ENCODE data around the gene EDN2.

DNA sequence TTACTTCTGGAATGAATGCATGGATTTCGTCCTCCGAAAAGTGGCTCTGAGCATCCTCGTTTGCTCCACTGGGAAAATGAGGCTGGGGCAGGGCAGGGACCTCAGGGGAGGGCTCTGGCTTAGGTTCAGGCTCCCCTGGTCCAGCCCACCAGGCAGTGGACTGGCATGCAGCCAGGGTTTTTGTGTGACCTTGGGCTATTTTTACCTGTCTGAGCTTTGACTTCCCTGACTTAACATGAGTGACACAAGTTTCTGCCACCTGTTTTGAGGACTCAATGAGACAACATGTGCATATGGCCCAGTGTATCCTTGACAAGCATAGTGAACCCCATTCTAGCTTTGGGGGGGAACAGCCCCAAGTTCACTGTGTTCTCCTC is 32.6 kb upstream of the EDN2 start:
- TF ChIP-seq, protein P1, sequence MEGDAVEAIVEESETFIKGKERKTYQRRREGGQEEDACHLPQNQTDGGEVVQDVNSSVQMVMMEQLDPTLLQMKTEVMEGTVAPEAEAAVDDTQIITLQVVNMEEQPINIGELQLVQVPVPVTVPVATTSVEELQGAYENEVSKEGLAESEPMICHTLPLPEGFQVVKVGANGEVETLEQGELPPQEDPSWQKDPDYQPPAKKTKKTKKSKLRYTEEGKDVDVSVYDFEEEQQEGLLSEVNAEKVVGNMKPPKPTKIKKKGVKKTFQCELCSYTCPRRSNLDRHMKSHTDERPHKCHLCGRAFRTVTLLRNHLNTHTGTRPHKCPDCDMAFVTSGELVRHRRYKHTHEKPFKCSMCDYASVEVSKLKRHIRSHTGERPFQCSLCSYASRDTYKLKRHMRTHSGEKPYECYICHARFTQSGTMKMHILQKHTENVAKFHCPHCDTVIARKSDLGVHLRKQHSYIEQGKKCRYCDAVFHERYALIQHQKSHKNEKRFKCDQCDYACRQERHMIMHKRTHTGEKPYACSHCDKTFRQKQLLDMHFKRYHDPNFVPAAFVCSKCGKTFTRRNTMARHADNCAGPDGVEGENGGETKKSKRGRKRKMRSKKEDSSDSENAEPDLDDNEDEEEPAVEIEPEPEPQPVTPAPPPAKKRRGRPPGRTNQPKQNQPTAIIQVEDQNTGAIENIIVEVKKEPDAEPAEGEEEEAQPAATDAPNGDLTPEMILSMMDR (conservative IDR thresholded peaks at IDR 0.05 in 1 of 2, IDR thresholded peaks at IDR 0.05 in 1 of 2; ENCODE audit: extremely low read depth in 1 of 2, insufficient read depth in 1 of 2, low read depth in 1 of 2, low read length in 2 of 2) = no peak
- no peak for TF ChIP-seq EZH2 (IDR thresholded peaks at IDR 0.05; ENCODE audit: borderline replicate concordance, low read length)

Data from mammary epithelial cell (primary cell).